Measurements from ENCODE around the gene TRIM66. TPM values are rescaled to one million over a fixed set of nuclear protein-coding genes. Genes with fewer than 3 reads are reported as not detected.

TRIM66 gene
- total and polyA plus RNA-seq, 10 of the 15 experiments (the other 5 are each of a cell fraction or from before 2014, with no cell fraction given): 1.7 to 14.5 (median 7.4) TPM

GRCh38 chr11:8604078-8604723, 78.3 kb downstream of the TRIM66 start (continued):
- TF ChIP-seq NBN (IDR thresholded peaks at IDR 0.05) (no peak), IRF5 (IDR thresholded peaks at IDR 0.05; ENCODE audit: borderline replicate concordance) (no peak), TBL1XR1 (IDR thresholded peaks at IDR 0.05; ENCODE audit: low read depth, low read length) (no peak), TAF1 (IDR thresholded peaks at IDR 0.05; ENCODE audit: borderline replicate concordance, low read depth, low read length) (no peak), CHD2 (IDR thresholded peaks at IDR 0.05; ENCODE audit: borderline replicate concordance, low read depth, low read length) (no peak), E2F4 (IDR thresholded peaks at IDR 0.05; ENCODE audit: low read depth, low read length) (no peak), MYB (IDR thresholded peaks at IDR 0.05; ENCODE audit: borderline replicate concordance, low read depth, low read length) (no peak), PRDM15 (CRISPR knock-in tag; IDR thresholded peaks at IDR 0.05) (no peak), RELB (IDR thresholded peaks at IDR 0.05; ENCODE audit: low read depth) (no peak), EP300 (IDR thresholded peaks at IDR 0.05; ENCODE audit: borderline replicate concordance in 1 of 2, control insufficient read depth in 1 of 2, low read depth in 2 of 2, low read length in 2 of 2) (no peak), NRF1 (conservative IDR thresholded peaks at IDR 0.05; ENCODE audit: low read depth, low read length) (no peak), CUX1 (IDR thresholded peaks at IDR 0.05; ENCODE audit: insufficient replicate concordance, low read depth, low read length) (no peak)

Data from GM12878 (cell line).